Raji (cell line): Measurements from ENCODE around the gene FAM168B.

ENCODE experiments used
- POLR2A ChIP-seq: IDR thresholded peaks from 2 replicates; pipeline ENCODE4 v1.6.1; 2011; ENCODE audit warnings: low read depth, low read length, control low read depth; ENCODE audit not compliant: insufficient read depth

FAM168B gene

DNA sequence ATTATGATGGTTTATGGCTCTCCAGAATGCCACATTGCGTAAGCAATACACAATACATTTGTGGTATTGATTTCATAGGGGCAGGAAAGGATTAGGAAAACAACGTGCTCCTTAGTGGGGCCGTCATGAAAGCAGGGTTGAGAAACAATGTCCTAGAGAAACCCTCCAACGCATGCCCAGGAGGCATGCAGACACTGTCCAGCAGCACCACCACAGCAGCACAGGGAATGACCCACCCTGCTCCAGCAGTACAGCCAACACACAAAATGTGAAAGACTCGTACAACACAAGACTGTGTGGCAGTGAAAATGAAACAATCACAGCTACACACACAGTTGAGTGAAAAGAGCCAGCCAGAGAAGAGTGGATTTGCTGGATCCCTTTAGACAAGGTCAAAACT is 66.3 kb downstream of the FAM168B start:
- no peak for TF ChIP-seq POLR2A

DNA sequence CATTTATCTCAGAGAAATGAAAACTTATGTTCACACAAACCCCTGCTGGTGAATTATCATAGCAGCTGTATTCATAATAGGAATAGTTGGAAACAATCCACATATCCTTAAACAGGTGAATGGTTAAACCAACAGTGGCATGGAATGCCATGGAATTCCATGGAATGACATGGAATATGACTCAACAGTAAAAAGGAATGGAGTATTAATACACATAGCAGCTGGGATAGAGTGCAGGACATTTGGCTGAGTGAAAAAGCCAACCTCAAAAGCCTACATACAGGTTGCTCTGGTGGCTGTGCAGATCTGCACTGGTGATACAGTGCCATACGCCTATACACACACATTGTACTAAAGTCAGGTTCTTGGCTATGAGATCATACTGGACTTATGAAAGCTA is 69.5 kb downstream of the FAM168B start:
- no peak for TF ChIP-seq POLR2A

DNA sequence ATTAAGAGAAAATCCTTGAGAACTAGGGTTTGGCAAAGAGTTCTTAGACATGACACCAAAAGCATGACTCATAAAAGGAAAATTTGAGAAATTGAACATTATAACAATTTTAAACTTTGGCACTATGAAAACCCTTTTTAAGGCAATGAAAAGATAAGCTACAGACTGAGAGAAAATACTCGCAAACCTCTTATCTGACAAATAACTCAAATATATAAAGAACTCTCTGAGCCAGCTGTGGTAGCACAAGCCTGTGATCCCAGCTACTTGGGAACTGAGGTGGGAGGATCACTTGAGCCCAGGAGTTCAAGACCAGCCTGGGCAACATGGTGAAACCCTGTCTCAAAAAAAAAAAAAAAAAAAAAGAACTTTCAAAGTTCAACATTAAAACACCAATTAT is 70.5 kb downstream of the FAM168B start:
- no peak for TF ChIP-seq POLR2A

DNA sequence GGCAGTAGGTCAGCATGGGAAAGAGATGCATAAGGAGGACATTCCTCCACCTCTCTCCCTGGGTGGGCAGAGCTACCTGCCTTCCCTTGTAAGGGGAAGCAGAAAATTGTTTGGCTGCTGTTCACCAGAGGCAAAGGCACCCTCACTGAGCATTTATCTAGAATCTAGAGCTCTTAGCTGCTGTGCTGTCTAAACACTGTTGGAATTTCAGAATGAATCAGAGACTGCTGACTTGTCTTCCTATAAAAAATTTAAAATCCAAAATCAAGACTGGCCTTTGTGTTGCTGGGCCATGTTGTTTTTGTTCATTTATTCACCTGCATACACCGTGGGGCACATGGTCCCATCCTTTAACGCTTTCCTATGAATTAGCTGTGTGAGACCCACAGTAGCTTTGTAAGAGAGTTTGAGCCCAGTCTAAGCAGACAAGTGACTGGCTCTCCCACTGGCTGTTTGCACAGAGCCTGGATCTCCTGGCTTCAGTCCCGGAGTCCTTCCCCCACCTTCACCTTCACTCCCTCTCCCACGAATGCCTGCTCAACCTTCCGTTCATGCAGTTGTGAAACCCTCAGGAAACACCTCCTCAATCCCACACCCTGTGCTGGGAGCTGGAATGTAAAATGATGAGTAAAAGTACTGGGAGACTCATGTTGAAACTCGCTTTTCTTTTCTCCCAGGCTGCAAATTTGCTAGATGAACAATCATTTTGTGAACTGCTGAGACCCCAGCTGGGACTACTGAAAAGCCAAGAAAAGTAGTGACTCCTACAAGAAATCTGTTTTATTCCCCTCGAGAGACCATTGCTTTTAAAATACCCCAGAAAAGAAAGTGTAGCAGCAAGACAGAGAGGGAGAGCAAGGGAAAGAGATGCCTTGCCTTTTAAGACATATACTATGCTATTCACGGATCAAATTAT is 76.2 kb downstream of the FAM168B start:
- no peak for TF ChIP-seq POLR2A

DNA sequence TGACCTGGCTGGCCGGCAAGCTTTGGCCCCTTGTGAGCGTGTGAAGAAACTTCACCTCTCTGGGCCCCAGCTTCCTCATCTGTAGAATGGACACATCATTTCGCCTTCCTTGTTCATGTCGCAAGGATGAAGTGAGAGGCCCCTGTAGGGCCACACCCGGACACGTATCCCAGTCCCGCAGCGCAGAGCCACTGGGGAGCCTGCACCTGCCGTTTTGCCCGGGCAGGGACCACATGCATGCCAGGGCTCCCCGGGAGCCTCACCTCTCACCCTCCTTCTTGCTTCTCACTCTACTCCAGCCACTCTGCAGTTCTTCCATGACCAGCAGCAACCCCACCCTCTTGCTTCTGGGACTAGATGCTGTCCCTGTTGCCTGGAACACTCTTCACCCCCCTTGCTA is 77.5 kb downstream of the FAM168B start:
- TF ChIP-seq POLR2A = no peak

DNA sequence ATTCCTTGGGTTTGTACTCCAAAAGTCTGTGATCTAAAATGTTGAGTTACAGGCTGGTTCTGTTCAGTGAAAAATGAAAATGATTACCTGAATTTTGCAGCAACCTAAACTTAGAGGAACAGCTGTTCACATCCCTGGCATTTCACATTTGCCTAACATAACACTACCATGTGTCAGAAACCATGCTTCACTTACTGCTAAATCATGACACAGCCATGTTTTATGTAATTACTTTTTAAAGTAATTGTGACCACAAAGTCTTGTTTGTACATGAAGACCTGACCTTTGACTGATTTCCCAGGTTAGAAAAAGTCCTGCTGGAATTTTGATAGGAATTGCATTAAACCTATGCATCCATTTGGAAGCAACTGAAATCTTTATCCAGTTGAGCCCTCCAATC is 79.1 kb downstream of the FAM168B start:
- no peak for TF ChIP-seq POLR2A

DNA sequence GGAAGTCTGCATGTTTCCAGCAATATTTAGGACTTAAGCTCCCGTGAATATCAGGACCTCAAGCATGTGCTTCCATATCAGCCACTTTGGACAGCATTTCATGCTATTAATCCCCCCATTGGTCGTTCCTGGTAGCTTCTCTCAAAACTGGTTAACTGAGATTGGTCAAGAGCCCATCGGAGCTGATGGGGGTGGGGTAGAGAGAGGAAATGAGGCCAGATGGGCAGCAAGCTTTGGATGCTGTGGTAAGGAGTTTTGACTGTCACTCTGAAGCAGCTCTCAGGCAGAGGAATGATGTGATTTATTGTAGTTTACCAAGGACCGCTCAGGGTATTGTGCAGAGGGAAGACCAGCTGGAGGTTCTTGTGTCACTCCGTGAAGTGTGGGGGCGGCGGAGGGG is 81.8 kb downstream of the FAM168B start:
- no peak for TF ChIP-seq POLR2A

DNA sequence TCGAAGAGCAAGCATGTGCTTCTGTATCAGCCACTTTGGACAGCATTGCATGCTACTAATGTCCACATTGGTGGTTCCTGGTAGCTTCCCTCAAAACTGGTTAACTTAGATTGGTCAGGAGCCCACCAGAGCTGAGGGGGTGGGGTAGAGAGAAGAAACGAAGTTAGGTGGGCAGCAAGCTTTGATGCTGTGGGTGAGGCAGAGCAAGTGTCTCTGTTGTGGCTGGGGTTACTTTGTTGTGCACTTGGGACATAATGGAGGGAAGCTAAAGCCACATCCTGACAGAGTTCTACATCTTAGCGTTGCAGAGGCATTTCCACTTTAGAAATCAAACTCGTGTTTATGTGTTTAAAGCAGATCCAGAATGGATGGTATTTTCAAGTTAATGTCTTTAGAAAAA is 82.7 kb downstream of the FAM168B start:
- no peak for TF ChIP-seq POLR2A

DNA sequence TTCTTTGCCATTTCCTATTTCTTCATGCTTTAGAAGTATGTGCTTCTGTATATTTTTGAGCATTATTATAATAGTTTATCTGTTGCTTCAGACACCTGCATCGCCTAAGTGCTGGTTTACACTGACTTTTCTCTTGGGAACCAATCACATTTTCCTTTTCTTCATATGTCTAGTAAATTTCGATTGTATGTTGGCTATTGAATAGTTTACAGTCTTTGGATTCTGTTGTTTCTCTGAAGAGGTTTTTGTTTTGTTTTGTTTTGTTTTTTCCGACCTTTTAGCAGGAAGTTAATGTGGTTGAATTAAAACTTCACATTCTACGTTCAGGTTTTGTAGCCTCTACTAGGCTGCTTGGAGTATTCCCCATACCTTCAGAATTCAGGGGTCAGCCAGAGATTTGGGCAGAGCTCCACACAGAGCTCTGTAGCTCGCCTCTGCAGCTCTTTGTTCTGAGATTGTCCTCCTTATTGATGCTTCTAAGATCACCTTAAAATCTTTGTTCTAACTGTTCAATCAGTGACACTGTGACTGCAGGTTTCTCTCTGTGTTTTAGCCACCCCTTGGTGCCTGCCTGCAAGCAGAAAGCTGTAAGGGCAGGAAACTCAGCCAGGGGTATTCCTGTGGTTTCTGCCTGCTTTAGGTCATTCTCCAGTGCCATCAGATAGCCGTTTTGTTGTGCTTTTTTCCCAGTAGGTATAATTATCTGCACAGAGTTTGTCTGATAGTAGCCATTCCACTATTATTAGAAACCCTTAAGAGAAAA is 83.4 kb downstream of the FAM168B start:
- no peak for TF ChIP-seq POLR2A

DNA sequence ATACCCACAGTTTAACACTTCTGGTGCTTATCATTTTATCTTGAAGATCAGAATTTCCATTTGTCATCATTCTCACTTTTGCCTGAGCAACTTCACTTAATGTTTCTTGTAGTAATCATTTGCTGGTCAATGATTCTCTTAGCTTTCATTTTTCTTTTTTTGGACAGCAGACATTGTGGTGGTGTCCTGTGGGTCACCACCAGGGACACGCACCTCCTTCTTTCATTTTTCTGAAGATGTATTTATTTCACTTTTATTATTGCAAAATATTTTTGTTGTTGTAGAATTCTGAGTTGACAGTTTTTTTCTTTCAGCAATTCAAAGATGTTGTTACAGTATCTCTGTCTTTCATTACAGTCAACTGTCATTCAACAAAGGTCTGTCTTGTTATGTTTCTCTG is 84.3 kb downstream of the FAM168B start:
- no peak for TF ChIP-seq POLR2A

DNA sequence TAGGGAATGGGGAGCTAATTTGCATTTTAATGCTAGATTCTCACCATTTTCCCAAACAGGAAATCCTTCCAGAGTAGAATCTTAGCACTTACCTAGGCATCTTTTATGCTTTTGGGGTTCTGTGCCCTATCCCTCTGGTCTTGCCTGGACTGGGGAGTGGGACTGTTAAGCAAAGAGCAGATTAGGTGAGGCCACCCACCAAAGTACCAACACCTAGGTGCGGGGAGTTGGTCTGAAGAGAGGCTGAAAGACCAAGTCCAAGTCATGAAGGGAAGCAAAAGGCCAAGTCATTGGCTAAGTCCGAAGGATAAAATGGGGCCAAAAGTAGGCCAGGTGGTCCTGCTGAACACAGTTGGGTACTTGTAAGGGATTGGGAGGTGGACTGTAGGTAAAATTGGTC is 86.7 kb downstream of the FAM168B start:
- no peak for TF ChIP-seq POLR2A

DNA sequence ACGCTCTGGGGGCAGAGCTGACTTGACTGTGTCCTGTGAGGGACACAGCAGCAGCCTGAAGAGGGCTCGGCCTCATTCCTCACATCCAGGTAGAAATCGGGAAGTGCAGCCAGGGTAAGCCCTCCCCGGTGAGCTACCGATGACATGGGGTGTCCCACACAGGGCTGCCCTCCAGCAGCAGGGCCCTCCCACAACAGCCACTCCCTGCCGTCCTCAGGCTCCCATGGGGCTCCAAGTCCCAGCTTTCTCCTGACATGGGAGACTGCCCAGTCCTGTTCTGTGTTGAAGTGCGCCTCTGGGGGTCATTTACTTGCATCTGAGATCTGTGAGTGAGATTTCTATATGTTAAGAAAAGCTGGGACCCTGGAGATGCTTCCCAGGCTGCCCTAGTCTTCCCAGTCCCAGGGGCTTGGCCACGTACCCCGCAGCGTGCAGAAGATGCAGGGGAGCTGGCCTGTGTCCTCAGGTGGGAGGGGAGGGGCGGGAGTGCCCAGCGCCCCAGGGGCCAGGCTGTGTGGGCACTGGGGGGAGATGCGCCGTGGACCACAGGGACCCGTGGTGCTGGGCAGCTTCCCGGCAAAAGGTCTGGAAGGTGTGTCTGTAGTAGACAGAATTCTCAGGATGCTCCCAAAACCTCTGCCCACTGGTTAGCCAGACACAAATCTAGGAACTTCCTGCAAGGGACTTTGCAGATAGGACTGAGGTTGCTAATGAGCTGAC is 87.9 kb downstream of the FAM168B start:
- TF ChIP-seq POLR2A = no peak

DNA sequence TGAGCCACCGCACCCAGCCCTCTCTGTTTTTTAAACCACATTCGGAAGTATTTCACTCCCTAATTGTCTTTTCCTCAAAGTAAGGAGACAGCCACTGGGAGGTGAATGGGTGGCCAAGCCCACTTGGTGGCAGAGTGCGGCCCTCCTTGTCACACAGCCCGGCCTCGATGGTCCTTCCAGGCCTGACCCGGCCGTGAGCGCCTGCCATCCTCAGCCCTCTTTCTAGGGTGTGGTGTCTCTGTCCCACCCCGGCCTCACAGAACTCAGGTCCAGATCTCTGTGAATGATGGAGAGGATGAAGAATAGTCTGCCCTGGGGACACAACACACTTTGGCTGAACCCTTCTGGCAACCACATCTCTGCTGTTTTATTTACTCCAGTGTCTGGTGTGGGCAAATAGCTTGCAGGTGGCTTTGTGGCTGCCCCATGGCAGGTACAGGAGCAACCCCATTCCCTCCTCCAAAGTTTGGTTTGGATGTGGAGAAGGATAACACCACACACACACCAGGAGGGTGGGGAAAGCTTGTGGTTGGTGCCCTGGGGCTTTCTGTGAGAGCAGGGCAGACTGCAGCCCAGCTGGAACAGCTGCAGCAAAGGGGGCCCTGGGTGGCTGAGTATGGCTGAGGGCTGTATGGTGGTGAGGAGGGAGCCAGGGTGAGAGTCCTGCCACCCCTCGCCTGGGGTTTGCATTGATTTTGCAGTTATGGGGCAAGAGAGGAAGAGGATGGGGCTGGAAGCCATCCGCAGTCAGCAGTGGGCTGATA is 88.6 kb downstream of the FAM168B start:
- no peak for TF ChIP-seq POLR2A

DNA sequence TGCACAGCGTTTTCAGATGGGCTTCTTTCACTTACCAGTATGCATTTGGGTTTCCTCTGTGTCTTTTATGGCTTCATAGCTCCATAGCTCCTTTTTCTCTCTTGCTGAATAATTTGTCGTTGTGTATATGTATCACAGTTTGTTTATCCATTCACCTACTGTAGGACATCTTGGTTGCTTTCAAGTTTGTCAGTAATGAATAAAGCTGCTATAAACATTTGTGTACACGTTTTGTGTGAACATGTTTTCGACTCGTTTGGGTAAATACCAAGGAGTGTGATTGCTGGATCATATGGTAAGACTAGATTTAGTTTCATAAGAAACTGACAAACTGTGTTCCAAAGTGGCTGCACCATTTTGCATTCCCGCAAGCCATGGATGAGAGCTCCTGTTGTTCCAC is 94.7 kb downstream of the FAM168B start:
- no peak for TF ChIP-seq POLR2A
